AG09309 (cell line): Measurements from ENCODE around the gene NELFCD.

Experiments
- DNase-seq: peaks from one replicate; pipeline ENCODE4 v3.0.0-alpha.2; 2010; ENCODE audit warnings: low read depth
- H3K4me3 ChIP-seq: 2 replicates; pipeline ENCODE4 v1.5.1; 2011; ENCODE audit warnings: mild to moderate bottlenecking, low read depth, low read length, moderate library complexity; ENCODE audit not compliant: control insufficient read depth
- TF ChIP-seq, protein P1 (sequence below): IDR thresholded peaks from 2 replicates; pipeline ENCODE4 v1.5.1; 2011; ENCODE audit warnings: mild to moderate bottlenecking, low read depth, low read length, inconsistent platforms; ENCODE audit not compliant: insufficient read depth, control insufficient read depth; ENCODE audit errors: missing control alignments

NELFCD gene

DNA sequence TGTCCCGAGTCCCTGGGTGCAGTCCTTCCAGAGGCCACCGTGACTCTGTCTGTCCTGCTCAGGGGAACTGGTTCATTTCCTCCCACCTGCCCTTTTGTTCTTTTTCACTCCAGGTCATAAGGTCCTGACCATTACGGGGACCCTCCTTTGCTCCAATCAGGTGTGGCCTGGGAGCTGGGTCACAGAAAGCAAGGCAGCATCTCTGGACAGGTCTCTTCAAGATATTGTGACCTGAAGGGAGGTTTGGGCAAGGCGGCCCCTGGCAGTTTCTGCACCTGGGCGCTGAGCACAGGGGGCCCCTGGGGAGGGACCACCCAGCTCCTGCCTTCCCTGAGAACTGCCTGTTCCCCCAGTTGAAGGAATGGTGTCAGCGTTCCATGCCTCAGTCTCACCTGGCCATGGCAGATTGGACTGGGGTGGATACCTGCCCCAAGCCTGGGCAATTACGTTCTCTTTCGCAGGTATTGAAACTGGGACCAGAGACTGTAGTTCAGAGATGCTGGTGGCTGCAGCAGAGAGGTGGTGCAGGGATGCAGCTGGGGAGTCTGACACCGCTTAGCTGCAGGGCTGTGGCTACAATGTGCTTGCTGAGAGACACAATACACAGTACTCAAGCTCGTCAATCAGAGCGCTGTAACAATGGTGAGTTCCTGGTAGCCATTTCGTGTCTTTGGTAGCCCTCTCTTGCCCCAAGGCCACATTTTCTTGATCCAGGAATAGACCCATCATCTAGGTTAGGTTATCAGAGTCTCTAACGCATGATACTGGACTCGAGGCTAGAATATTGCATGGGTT is 15.6 kb upstream of the NELFCD start:
- H3K4me3 ChIP-seq = no peak overlapping the region
- DNase-seq = no peak
- TF ChIP-seq, protein P1, sequence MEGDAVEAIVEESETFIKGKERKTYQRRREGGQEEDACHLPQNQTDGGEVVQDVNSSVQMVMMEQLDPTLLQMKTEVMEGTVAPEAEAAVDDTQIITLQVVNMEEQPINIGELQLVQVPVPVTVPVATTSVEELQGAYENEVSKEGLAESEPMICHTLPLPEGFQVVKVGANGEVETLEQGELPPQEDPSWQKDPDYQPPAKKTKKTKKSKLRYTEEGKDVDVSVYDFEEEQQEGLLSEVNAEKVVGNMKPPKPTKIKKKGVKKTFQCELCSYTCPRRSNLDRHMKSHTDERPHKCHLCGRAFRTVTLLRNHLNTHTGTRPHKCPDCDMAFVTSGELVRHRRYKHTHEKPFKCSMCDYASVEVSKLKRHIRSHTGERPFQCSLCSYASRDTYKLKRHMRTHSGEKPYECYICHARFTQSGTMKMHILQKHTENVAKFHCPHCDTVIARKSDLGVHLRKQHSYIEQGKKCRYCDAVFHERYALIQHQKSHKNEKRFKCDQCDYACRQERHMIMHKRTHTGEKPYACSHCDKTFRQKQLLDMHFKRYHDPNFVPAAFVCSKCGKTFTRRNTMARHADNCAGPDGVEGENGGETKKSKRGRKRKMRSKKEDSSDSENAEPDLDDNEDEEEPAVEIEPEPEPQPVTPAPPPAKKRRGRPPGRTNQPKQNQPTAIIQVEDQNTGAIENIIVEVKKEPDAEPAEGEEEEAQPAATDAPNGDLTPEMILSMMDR = no peak

DNA sequence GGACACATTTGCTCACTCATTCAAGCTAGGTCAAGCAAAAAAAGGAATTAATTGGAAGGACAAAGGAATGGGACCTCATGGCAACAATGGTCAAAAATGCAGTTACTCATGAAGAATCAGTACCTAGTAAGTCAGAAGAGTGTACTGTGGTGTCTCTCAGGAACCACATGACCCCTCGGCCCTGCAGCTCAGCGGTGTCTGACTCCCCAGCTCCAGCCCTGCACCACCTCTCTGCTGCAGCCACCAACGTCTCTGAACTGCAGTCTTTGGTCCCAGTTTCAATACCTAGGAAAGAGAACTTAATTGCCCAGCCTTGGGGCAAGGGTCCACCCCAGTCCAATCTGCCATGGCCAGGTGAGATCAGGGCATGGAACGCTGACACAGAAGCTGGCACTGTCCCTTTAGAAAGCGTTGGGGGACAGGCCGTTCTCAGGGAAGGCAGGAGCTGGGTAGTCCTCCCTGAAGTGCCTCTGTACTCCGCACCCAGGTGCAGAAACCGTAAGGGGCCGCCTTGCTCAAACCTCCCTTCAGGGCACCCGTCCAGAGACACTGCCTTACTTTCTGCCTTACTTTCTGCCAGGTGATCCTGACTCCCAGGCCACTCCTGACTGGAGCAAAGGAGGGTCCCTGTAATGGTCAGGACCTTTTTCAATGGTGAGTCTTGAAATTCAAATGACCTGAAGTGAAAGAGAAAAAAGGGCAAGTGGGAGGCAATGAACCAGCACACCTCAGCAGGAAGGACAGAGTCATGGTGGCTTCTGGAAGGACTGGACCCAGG is 13.2 kb upstream of the NELFCD start:
- H3K4me3 ChIP-seq = no peak overlapping the region
- TF ChIP-seq, protein P1 = no peak
- DNase-seq = no peak

DNA sequence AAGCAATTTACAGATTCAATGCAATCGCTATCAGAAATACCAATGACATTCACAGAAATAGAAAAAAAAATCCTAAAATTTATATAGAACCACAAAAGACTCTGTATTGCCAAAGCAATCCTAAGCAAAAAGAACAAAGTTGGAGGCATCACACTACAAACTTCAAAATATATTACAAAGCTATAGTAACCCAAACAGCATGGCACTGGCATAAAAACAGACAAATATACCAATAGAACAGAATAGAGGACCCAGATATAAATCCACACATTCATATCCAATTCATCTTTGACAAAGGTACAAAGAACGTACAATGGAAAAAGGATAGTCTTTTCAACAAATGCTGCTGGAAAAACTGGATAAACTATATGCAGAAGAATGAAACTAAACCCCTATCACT is 11.6 kb upstream of the NELFCD start:
- TF ChIP-seq, protein P1 = no peak
- no peak overlapping the region for H3K4me3 ChIP-seq
- no peak for DNase-seq

GRCh38 chr20:58970146-58970545 is 10.9 kb upstream of the NELFCD start:
- TF ChIP-seq, protein P1 = no peak
- DNase-seq = no peak
- H3K4me3 ChIP-seq = no peak overlapping the region

DNA sequence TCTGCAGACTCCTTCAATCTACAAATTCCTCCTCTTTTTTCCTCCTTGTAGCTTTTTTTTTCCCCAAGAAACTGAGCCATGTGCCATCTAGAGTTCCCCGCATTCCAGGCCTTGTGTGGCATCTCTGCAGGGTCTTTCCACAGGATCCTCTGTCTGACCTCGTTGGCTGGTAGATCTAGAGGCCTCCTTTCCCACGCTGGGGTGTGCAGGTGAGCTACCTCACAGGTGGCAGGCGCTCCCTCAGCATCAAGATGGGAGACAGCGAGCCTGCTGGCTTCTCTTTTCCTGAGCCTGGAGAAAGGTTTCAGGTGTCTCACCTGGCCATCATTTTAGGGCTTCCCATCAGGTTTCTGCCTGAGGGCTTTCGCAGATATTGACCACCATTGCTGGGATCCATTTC is 9.6 kb upstream of the NELFCD start:
- DNase-seq = no peak
- H3K4me3 ChIP-seq = no peak overlapping the region
- TF ChIP-seq, protein P1 = no peak

DNA sequence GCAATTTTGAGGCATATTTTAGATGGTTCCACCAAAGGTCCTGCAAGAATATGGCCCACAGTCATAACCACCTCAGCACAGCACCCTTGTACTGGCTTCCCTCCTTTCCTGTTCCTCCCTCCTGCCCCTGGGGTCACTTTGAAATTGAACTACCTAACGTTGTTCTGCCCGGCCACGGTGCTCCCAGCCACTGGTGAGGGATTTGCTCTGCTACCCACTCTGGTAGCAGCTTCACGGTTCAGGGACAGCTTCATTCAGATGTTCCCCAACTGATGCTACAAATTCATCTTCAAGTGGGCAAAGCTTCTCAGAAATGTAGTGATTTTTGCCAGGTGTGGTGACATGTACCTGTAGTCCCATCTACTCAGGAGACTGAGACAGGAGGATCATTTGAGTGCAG is 7.9 kb upstream of the NELFCD start:
- no peak for DNase-seq
- no peak overlapping the region for H3K4me3 ChIP-seq
- TF ChIP-seq, protein P1 = no peak
